ENCODE data around the gene GAREM1.

The GAREM1 gene

DNA sequence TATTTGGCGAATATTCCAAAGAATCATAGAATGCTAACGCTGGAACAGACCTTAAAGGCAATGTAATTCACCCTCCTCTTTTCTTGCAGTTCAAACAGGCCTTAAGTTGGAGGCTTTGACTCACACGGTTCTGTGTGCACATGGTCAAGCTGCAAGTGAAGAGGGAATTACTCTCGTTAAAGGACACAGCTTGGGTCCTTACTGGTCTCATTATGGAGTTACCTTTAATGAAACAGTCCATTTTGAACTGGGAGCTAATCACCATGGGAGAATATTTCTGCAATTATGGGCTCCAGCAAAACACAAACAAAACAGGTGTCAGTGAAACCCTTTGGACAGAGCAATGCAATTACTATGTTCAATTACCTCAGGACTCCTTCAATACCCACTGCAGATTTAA, 135.5 kb downstream of the GAREM1 start:
- no peak for DNase-seq (ENCODE audit: extremely low read depth in 1 of 2, low read depth in 1 of 2)

DNA sequence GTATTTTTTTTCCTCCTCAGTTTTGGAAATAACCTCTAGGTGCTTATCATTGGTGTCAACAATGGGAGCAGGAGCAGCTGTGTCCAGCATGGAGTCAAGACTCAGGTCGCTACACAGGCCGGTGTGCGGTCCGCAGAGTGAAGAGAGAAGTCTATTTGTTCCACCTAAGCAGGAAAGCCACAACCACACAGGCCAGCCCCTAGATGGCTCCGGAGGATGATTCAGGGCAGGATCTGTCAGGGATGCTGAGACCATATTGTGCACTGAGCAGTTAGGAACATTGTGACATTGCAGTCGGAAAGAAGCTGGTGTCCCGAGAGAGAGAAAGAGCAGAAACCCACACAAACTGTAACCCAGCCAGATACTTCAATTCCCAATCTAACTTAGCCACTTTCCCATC, 136.9 kb downstream of the GAREM1 start:
- DNase-seq (ENCODE audit: extremely low read depth in 1 of 2, low read depth in 1 of 2): no peak

DNA sequence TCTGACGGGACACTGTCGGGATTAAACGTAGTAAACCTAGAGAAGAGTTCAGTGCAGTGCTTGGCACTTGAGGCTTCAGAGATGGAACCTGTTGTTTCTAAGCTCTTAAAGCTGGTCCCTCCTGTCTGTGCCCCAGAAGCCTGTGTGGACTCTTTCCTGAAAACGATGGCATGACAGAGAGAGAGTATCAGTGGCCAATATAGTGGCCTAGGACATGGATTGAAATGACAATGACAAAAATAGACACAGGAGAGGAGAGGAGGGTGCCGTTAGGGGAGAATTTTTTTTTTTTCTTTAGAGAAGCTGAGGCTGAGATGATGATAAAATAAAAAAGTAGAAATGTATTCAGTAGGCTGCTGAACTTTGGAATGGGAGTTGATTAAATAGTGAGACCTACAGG, 138.0 kb downstream of the GAREM1 start:
- DNase-seq (ENCODE audit: extremely low read depth in 1 of 2, low read depth in 1 of 2): no peak

DNA sequence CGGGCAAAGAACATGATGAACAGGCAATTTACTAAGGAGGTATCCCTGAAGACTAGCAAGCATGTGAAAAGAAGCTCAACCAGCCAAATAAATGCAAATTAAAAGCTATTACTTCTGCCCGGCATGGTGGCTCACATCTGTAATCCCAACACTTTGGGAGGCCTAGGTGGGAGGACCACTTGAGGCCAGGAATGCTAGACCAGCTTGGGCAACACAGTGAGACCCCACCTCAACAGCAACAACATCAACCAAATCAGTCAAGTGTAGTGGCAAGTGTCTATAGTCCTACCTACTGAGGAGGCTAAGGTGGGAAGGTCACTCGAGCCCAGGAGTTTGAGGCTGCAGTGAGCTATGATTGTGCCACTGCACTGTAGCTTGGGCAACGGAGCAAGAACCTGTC, 141.7 kb downstream of the GAREM1 start:
- DNase-seq (ENCODE audit: extremely low read depth in 1 of 2, low read depth in 1 of 2): no peak

DNA sequence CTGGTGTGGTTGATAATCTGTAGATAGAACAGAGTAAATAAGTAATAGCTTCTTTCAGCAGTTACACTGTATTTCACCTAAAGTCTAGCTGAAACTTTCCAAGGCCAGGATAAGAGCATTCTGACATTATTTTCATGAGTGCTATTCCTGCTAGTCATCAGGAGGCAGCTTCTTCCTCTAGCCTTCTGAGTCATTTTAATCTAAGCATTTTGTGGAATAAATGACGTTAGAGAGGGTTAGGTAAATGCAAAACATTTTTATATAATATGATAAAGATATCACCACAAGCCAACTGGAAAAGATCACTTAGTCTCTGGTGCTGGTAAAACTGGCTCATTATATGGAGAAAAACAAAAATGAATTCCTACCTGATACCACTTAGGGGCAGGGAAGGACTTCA, 142.3 kb downstream of the GAREM1 start:
- no peak for DNase-seq (ENCODE audit: extremely low read depth in 1 of 2, low read depth in 1 of 2)

DNA sequence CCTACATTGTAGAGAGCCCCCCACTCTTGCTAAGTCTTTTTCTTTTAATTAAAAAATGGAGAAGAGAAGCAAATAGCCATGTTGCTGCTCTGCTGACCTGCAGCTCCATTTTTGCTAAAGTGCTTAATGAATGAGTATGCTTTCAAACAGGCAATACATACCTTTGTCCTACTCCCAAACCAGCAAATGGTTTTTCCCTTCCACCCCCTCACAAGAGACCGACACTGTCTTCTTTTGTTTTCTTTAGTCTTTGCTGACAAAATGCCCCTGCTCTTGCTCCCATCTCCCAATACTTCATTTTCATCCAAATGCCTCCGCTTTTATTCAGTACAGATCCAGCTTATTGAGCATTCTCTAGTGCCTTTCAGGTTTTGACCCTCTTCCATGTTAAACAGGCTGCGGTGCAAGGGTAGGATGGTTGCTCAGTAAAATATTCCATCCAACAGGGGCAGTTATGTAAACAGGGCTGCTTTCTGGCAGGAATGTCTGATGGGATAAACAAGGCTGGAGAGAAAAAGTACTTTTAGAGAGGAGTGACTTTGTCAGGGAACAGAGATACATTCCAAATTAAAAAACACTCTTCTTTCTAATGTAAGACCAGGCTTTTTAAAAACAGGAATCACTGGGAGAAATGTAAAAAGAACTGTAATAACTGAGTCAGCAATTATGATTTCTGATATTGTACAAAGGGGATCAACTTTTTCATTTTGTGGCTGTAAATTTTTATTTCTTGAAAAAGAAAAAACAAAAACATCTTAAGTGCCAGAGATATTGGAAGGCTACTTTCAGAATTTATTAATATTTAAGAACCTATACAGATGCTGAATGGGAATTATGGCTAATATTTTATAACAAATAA, 144.0 kb downstream of the GAREM1 start:
- no peak for DNase-seq (ENCODE audit: extremely low read depth in 1 of 2, low read depth in 1 of 2)

DNA sequence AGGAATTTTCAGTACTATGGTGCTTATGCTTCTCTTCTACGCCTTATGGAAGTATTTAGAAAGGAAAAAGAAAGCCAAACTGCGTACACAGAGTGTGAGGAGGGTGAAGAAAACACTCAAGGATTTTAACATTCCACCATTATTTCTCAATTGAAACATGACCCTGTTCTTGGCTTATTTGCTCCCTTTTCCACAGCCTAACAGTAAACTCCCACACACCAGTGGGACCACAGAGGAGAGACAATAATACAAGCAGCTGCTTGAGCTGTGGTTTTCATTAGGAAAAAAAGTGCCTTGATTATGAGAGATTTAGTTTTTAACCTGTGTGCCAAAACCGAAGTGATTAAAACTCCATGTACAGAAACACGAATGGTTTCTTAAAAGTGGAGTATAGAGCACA, 146.5 kb downstream of the GAREM1 start:
- DNase-seq (ENCODE audit: extremely low read depth in 1 of 2, low read depth in 1 of 2): no peak

DNA sequence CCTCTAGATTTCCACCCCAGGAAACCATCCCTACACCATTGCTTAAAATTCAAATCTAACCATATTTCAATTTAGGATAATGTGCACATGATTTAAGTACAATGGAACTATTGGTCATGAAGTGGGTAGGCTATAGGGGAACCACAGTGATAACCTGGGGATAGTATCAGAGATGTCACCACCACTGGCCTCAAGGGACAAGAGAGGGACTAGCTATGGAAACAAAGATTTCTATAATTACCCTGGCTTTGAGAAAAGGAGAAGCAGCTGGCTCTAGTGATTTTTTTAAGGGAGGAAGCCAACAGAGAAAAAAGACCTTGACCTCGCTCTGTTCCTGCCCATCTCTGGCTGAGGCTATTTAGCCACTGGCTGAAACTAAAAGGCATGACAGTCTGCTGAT, 148.9 kb downstream of the GAREM1 start:
- no peak for DNase-seq (ENCODE audit: extremely low read depth in 1 of 2, low read depth in 1 of 2)

DNA sequence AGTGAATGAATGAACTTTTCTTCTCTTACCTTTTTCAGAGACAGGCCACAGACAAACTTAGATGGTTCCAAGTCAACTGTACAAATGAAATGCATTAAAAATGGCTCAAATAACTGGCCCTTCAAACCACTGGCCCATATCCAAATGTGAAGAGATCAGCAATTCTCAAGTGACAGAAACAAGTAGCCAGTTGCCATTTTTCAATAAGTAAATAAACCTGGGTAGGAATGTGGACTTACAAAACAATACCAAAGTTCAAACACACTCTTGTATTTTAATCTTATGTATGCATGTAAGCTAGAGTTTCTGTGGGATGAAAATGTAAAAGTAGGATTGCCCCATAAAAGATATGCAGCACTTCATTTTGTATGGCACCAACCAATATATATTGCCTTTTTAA, 151.6 kb downstream of the GAREM1 start:
- no peak for DNase-seq (ENCODE audit: extremely low read depth in 1 of 2, low read depth in 1 of 2)

DNA sequence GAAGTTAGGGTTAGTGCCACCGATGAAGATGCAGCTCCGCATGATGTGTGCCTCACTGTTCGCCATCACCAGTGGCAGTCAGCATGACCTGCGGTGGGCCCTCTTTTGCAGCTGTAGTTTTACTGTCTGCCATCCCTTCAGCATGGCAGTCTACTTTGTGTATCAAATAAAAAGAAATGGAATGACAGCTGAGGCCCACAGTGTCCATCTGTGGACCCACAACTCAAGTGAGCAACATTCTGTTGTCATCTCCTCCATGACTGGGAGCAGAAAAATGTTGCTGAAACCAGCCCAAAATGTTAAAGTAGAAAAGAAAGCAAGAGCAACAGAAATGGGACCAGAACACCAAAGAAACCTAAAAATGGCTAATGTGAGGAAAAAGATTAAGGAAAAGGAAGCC, 152.1 kb downstream of the GAREM1 start:
- no peak for DNase-seq (ENCODE audit: extremely low read depth in 1 of 2, low read depth in 1 of 2)

DNA sequence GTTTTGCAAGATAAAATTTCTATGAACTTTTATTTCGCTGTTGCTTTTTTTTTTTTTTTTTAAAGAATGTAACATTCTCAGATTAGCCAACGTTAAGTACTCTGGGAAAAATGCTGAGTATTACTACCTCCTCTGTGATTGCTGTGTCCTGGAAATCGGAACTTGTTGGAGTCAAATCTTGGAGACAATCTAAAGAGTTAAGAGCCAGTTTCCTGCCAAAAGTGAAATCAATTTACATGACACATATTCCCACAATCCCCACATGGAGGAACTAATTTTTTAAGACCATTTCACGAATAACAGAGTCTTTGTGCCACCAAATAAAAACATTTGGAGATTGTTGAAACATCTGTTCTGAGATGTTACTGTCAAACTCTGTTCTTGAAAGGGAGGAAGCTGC, 153.0 kb downstream of the GAREM1 start:
- DNase-seq (ENCODE audit: extremely low read depth in 1 of 2, low read depth in 1 of 2): no peak

DNA sequence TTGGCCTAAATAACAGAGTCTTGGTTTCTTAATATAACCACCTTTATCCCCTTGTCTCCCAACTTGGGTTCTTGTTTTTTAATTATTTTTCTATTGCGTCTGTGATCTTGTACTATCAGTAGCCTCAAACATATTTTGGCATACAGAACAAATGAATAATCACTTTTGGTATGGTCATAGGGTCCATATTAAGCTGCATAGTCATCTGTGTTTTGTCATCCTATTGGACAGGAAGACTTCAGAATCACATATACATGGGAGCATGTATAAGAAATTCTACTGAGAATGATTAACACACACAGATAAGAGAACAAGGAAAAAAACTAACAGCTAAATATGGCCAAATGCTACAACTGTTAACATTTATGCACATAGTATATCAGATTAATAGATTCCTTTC, 154.8 kb downstream of the GAREM1 start:
- DNase-seq (ENCODE audit: extremely low read depth in 1 of 2, low read depth in 1 of 2): no peak

DNA sequence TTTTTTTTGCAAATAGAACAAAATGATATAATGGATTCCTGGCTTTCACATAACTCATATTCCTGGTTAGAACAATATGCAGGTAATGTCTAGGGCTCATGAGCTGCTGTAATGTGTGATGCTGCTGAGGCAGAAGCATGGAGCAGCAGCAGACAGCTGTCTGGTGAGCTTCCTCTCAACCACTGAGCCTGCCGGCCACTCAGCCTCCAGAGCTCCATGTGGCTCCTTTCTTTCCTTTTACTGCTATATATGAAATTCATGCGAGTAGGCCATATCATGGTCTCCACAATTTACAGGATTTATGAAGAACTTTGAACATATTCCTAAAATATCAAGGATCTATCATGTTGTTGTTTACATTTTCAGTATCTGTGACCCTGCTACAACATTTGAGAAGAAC, 159.9 kb downstream of the GAREM1 start:
- no peak for DNase-seq (ENCODE audit: extremely low read depth in 1 of 2, low read depth in 1 of 2)

DNA sequence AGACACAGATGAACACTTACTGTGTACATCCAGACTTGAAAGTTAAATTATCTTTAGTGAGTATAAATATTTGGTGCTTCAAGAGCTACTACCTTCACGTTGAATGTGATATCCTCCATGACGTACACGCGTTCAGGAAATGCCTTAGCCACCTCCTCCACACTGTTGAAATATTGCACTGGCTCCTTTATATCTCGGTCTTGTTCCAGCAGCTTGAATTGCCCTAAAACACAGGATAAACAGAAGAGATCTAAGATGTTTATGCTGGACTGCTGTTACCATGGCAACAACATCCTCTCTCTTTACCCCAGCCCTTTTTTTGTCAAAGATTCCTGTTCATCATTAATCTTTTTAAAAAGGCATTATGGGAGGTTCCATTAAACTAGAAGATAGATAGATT, 160.6 kb downstream of the GAREM1 start:
- no peak for DNase-seq (ENCODE audit: extremely low read depth in 1 of 2, low read depth in 1 of 2)

DNA sequence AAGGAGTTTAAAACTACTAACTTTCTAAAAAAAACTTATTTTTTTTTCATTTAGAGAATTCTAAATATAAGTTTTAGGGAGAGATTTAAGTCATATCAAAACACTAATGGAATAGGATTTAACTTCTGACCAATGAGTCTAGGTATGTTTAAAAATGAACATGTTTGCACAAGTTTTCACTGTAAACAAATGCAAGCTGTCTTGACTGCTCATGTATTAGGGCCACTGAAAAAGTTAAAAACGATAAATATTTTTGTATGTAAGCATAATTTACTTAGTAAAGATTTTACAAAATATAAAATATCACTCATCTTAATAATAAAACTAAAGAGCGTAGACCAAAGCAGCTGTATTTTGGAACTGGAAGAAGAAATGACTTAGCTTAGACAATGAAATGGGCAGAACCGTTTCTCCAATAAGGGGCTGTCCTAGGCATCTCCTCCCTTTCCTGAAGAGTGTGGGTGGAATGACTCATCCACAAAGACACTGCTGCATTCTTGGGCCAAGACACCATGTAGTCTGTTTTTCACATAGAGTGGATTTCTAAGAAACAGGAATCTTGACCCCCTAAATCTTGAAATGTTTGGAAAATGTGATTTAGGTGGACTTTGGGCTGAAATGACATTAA, 162.1 kb downstream of the GAREM1 start:
- no peak for DNase-seq (ENCODE audit: extremely low read depth in 1 of 2, low read depth in 1 of 2)

DNA sequence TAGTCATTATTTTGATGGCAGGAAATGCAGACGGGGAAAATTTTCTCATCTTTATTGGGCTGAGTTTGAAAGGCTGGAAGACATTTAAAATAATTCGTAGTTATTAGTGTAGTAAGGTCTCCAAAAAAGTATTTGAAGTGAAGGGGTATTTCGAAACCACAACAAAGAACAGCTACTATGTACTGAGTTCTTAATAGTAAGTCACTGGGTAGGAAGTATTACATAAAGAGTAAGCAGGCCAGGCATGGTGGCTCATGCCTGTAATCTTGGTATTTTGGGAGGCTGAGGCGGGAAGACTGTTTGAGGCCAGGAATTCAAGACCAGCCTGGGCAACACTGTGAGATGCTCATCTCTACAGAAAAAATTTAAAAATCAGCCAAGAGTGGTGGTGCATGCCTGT, 167.3 kb downstream of the GAREM1 start:
- no peak for DNase-seq (ENCODE audit: extremely low read depth in 1 of 2, low read depth in 1 of 2)

DNA sequence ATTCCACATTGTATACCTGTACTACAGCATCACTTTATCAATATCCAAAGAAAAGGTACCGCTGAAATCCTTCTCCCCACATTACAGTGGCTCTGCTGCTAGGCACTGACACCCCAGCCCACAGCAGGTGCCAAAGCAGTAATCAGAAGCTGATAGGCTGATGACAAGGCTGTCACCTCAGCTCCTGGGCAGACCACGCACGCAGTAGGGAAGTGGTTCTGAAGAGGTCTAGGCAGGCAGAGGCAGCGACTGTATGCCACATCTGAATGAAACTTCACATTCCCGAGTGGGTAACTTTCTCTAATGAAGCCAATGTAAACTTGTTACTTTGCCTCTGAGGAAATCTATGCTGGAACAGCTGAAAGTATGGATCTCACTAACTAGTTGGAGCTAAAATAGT, 167.9 kb downstream of the GAREM1 start:
- no peak for DNase-seq (ENCODE audit: extremely low read depth in 1 of 2, low read depth in 1 of 2)

DNA sequence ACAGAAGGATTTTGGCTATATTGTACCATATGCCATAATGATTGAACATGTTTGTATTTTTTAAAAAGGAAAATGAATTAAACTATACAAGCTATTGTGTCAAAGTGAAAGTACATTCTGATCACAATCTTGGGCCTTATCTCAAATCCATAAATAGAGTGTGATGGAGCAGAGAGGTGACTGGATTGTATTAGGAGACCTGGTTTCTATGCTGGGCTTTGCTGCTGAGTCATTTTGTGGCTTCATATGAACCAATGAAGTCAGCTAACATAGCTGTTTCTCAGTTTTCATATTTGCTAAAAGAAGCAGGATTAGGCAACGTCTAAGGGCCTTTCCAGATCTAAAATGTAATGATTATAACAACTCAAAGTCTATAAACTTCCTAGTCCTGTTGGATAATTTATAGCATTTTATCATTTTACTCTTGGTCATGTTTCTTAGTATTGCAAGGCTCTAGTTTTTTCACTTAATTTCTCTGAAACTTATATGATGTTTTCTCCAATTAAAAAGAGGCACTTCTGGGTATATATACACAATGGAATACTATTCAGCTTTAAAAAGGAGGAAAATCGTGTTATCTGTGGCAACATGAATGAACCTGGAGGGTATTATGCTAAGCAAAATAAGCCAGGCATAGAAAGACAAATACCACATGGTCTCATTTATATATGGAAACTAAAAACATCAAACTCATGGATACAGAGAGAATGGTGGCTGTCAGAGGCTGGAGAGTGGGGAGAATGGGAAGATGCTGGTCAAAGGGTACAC, 168.5 kb downstream of the GAREM1 start:
- no peak for DNase-seq (ENCODE audit: extremely low read depth in 1 of 2, low read depth in 1 of 2)

DNA sequence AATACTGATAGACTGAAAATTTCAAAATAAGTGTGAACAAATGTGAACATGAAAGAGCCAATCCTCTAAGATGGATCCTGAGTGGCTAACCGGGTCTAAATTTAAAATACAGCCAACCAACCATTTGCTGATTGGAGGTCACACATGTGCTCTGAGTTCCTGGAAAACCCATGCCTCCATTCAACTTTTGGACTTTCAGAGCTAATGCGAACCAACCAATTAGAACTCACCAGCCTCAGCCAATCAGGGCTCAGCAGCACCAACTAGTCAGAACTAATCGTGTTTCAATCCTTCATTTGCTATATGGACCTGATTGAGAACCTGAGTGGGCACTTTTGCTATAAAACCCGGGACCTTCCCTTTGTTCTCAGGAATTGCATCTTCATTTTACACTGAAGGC, 169.3 kb downstream of the GAREM1 start:
- no peak for DNase-seq (ENCODE audit: extremely low read depth in 1 of 2, low read depth in 1 of 2)

DNA sequence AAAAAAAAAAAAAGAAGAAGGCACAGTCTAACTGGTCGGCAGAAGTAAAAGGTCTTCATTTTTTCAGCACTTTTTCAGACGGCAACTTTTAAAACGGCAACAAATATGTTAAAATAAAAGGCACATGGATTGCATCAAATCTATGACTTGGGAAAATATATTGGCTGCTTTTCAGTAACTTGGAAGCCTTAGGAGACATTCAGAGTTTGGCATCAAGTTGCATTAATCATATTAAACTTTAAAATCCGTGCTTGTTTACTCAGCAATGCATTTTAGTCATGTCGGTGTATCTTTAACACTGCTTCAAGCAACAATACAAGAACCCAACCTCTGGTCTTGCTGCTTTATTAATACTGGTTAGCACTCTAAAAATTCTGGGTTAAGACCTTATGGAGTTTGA, 169.8 kb downstream of the GAREM1 start:
- no peak for DNase-seq (ENCODE audit: extremely low read depth in 1 of 2, low read depth in 1 of 2)

DNA sequence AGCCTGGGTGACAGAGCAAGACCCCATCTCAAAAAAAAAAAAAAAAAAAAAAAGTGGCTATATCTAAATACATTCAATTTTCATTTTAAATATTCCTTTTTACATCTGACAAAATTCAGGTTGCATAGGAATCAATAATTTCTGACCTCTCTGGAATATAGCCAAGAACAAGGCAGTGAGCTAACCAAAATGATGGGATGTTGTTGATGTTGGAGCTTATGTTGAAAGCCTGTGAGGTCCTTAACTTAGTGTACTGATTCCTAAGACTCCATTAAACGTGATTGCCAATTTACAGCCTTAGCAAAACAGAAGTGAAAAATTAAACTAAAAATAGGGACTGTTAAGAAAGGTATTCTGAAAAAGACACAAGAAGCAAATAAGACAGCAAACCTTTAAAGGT, 171.2 kb downstream of the GAREM1 start:
- no peak for DNase-seq (ENCODE audit: extremely low read depth in 1 of 2, low read depth in 1 of 2)

DNA sequence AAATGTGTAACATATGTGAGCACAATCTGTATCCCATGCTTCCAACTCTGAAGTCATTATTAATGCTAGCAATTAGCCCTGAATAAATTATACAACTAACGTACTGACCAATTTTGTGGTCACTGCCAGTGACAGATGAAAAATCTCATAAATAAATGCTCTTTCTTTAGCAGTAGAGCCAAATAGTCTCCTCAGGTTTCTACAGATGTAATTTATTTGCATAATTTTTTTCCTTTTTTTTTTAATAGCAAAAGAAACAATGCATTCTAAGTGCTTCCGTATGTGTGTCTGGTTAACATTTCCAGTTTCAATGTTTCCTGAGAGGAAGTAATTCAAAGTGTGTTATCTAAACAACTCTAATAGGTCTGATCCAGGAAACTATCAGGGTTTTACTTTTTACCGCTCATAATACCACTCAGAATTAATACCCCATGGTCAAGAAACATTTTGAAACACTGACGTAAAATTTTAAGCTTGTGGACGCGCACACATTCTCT, 172.5 kb downstream of the GAREM1 start:
- DNase-seq (ENCODE audit: extremely low read depth in 1 of 2, low read depth in 1 of 2): no peak
